ENCODE results near the gene SLC2A1.

The SLC2A1 gene

GRCh38 chr1:42958488-42959319 is at the start of gene SLC2A1:
Gene SLC2A1, minus strand, starts transcription at chr1:42958868. Its CDS starts 217 bp downstream, at chr1:42958651.
- Histone ChIP-seq H3K9me3 (ENCODE audit: control insufficient read depth, low read length) (no peaks in the 10 kb centered on the region), H3K4me3 (ENCODE audit: low read length) (peak within 1 kb of the TSS; percentile 91), H3K27me3 (replicated peaks; ENCODE audit: control insufficient read depth, insufficient read depth, low read length) (no peaks in the 10 kb centered on the region), H3K4me1 (ENCODE audit: control insufficient read depth, insufficient read depth, low read length) (peaks cover 11% of the 10 kb centered on the region), H3K9ac (ENCODE audit: low read length) (peak within 1 kb of the TSS; percentile 87), H3K36me3 (ENCODE audit: control insufficient read depth, insufficient read depth, low read length, severe bottlenecking) (no peaks in the 10 kb centered on the region)
- peak; percentile 97 for DNase-seq (ENCODE audit: low read depth)

GRCh38 chr1:43007377-43008114 is 48.9 kb upstream of the SLC2A1 start:
- H3K4me1 ChIP-seq (ENCODE audit: control insufficient read depth, insufficient read depth, low read length) = no peaks in the 10 kb centered on the region
- no peaks in the 10 kb centered on the region for H3K36me3 ChIP-seq (ENCODE audit: control insufficient read depth, insufficient read depth, low read length, severe bottlenecking)
- DNase-seq (ENCODE audit: low read depth) = no peak
- H3K27me3 ChIP-seq (replicated peaks; ENCODE audit: control insufficient read depth, insufficient read depth, low read length) = peaks cover 41% of the 10 kb centered on the region
- H3K4me3 ChIP-seq (ENCODE audit: low read length) = no peak overlapping the region
- H3K9me3 ChIP-seq (ENCODE audit: control insufficient read depth, low read length) = no peaks in the 10 kb centered on the region
- H3K9ac ChIP-seq (ENCODE audit: low read length) = no peak overlapping the region

GRCh38 chr1:43005460-43006361 is 47.0 kb upstream of the SLC2A1 start:
- no peaks in the 10 kb centered on the region for H3K9me3 ChIP-seq (ENCODE audit: control insufficient read depth, low read length)
- DNase-seq (ENCODE audit: low read depth) = no peak
- H3K4me3 ChIP-seq (ENCODE audit: low read length) = no peak overlapping the region
- H3K9ac ChIP-seq (ENCODE audit: low read length) = no peak overlapping the region
- peaks cover 30% of the 10 kb centered on the region for H3K27me3 ChIP-seq (replicated peaks; ENCODE audit: control insufficient read depth, insufficient read depth, low read length)
- H3K36me3 ChIP-seq (ENCODE audit: control insufficient read depth, insufficient read depth, low read length, severe bottlenecking) = no peaks in the 10 kb centered on the region
- H3K4me1 ChIP-seq (ENCODE audit: control insufficient read depth, insufficient read depth, low read length) = no peaks in the 10 kb centered on the region

GRCh38 chr1:43004587-43005459 is 46.2 kb upstream of the SLC2A1 start:
- Histone ChIP-seq H3K4me1 (ENCODE audit: control insufficient read depth, insufficient read depth, low read length) (no peaks in the 10 kb centered on the region), H3K9ac (ENCODE audit: low read length) (no peak overlapping the region), H3K36me3 (ENCODE audit: control insufficient read depth, insufficient read depth, low read length, severe bottlenecking) (no peaks in the 10 kb centered on the region), H3K9me3 (ENCODE audit: control insufficient read depth, low read length) (no peaks in the 10 kb centered on the region), H3K4me3 (ENCODE audit: low read length) (no peak overlapping the region), H3K27me3 (replicated peaks; ENCODE audit: control insufficient read depth, insufficient read depth, low read length) (peaks cover 30% of the 10 kb centered on the region)
- DNase-seq (ENCODE audit: low read depth) = no peak

- Histone ChIP-seq H3K9ac (ENCODE audit: low read length) (no peak overlapping the region), H3K27me3 (replicated peaks; ENCODE audit: control insufficient read depth, insufficient read depth, low read length) (peaks cover 22% of the 10 kb centered on the region), H3K9me3 (ENCODE audit: control insufficient read depth, low read length) (no peaks in the 10 kb centered on the region), H3K36me3 (ENCODE audit: control insufficient read depth, insufficient read depth, low read length, severe bottlenecking) (no peaks in the 10 kb centered on the region), H3K4me1 (ENCODE audit: control insufficient read depth, insufficient read depth, low read length) (no peaks in the 10 kb centered on the region), H3K4me3 (ENCODE audit: low read length) (no peak overlapping the region)
- DNase-seq (ENCODE audit: low read depth) = no peak
Measured at GRCh38 chr1:43002766-43003165, 44.1 kb upstream of the SLC2A1 start.

- Histone ChIP-seq H3K36me3 (ENCODE audit: control insufficient read depth, insufficient read depth, low read length, severe bottlenecking) (no peaks in the 10 kb centered on the region), H3K4me3 (ENCODE audit: low read length) (no peak overlapping the region), H3K9me3 (ENCODE audit: control insufficient read depth, low read length) (no peaks in the 10 kb centered on the region), H3K4me1 (ENCODE audit: control insufficient read depth, insufficient read depth, low read length) (no peaks in the 10 kb centered on the region), H3K27me3 (replicated peaks; ENCODE audit: control insufficient read depth, insufficient read depth, low read length) (peaks cover 21% of the 10 kb centered on the region), H3K9ac (ENCODE audit: low read length) (no peak overlapping the region)
- DNase-seq (ENCODE audit: low read depth) = no peak
Measured at GRCh38 chr1:43002116-43002515, 43.4 kb upstream of the SLC2A1 start.

- H3K9me3 ChIP-seq (ENCODE audit: control insufficient read depth, low read length) = no peaks in the 10 kb centered on the region
- peaks cover 19% of the 10 kb centered on the region for H3K27me3 ChIP-seq (replicated peaks; ENCODE audit: control insufficient read depth, insufficient read depth, low read length)
- H3K4me3 ChIP-seq (ENCODE audit: low read length) = no peak overlapping the region
- H3K9ac ChIP-seq (ENCODE audit: low read length) = no peak overlapping the region
- H3K4me1 ChIP-seq (ENCODE audit: control insufficient read depth, insufficient read depth, low read length) = no peaks in the 10 kb centered on the region
- DNase-seq (ENCODE audit: low read depth) = no peak
- no peaks in the 10 kb centered on the region for H3K36me3 ChIP-seq (ENCODE audit: control insufficient read depth, insufficient read depth, low read length, severe bottlenecking)
Measured at GRCh38 chr1:43001434-43001833, 42.8 kb upstream of the SLC2A1 start.

- Histone ChIP-seq H3K4me3 (ENCODE audit: low read length) (no peak overlapping the region), H3K9ac (ENCODE audit: low read length) (no peak overlapping the region), H3K4me1 (ENCODE audit: control insufficient read depth, insufficient read depth, low read length) (no peaks in the 10 kb centered on the region), H3K9me3 (ENCODE audit: control insufficient read depth, low read length) (no peaks in the 10 kb centered on the region), H3K27me3 (replicated peaks; ENCODE audit: control insufficient read depth, insufficient read depth, low read length) (peaks cover 7% of the 10 kb centered on the region), H3K36me3 (ENCODE audit: control insufficient read depth, insufficient read depth, low read length, severe bottlenecking) (no peaks in the 10 kb centered on the region)
- no peak for DNase-seq (ENCODE audit: low read depth)
Measured at GRCh38 chr1:43000271-43000670, 41.6 kb upstream of the SLC2A1 start.

GRCh38 chr1:42999308-42999707 is 40.6 kb upstream of the SLC2A1 start:
- H3K4me3 ChIP-seq (ENCODE audit: low read length) = no peak overlapping the region
- no peak overlapping the region for H3K9ac ChIP-seq (ENCODE audit: low read length)
- no peaks in the 10 kb centered on the region for H3K36me3 ChIP-seq (ENCODE audit: control insufficient read depth, insufficient read depth, low read length, severe bottlenecking)
- peak; percentile 6 for DNase-seq (ENCODE audit: low read depth)
- H3K9me3 ChIP-seq (ENCODE audit: control insufficient read depth, low read length) = no peaks in the 10 kb centered on the region
- H3K4me1 ChIP-seq (ENCODE audit: control insufficient read depth, insufficient read depth, low read length) = no peaks in the 10 kb centered on the region
- peaks cover 3% of the 10 kb centered on the region for H3K27me3 ChIP-seq (replicated peaks; ENCODE audit: control insufficient read depth, insufficient read depth, low read length)

GRCh38 chr1:42998386-42998785 is 39.7 kb upstream of the SLC2A1 start:
- DNase-seq (ENCODE audit: low read depth) = peak; percentile 25
- Histone ChIP-seq H3K4me1 (ENCODE audit: control insufficient read depth, insufficient read depth, low read length) (no peaks in the 10 kb centered on the region), H3K27me3 (replicated peaks; ENCODE audit: control insufficient read depth, insufficient read depth, low read length) (no peaks in the 10 kb centered on the region), H3K9me3 (ENCODE audit: control insufficient read depth, low read length) (no peaks in the 10 kb centered on the region), H3K9ac (ENCODE audit: low read length) (no peak overlapping the region), H3K4me3 (ENCODE audit: low read length) (no peak overlapping the region), H3K36me3 (ENCODE audit: control insufficient read depth, insufficient read depth, low read length, severe bottlenecking) (no peaks in the 10 kb centered on the region)

Data from adipocyte (in vitro differentiated cells).